Colonic mucosa (tissue), 4 donors: ENCODE results near the gene KIF1A. TPM values are rescaled to one million over a fixed set of nuclear protein-coding genes. Genes with fewer than 3 reads are reported as not detected.

ENCODE experiments used
- DNase-seq: peaks from one replicate; pipeline ENCODE4 v3.0.0-alpha.2; 2020
- H3K27ac ChIP-seq: fragments of 200-600 bp; one replicate; pipeline ENCODE4 v1.8.0; 2021
- H3K27me3 ChIP-seq: fragments of 200-600 bp; one replicate; pipeline ENCODE4 v1.8.0; 2021
- H3K36me3 ChIP-seq: fragments of 200-600 bp; one replicate; pipeline ENCODE4 v1.8.0; 2021
- H3K4me1 ChIP-seq: fragments of 200-600 bp; one replicate; pipeline ENCODE4 v1.8.0; 2021; ENCODE audit warnings: mild to moderate bottlenecking
- H3K4me3 ChIP-seq: fragments of 200-600 bp; one replicate; pipeline ENCODE4 v1.8.0; 2021
- H3K9ac ChIP-seq, 2 donors: one replicate each; pipeline ENCODE4 v1.7.0; 2013; ENCODE audit warnings: control low read depth in 2 of 2, low read depth in 2 of 2, low read length in 2 of 2
- H3K9me3 ChIP-seq: fragments of 200-600 bp; one replicate; pipeline ENCODE4 v1.8.0; 2021
- intact Hi-C: fragments of 100-400 bp; cut with DNase I; formaldehyde crosslinking; loops from one replicate; pipeline ENCODE4 v1.14.1; 2022
- total RNA-seq, 2 donors: library from RNA; stranded (reverse); fragmentation: NEBNext Ultra II Directional in 1 of 2; extraction: Animal tissue kit (Norgen Biotek cat#: 25700) in 1 of 2; gene quantifications; one replicate each; pipeline ENCODE4 v1.2.1, GENCODE V29; 2021
- TF ChIP-seq, protein P1 (sequence below): fragments of 200-600 bp; IDR thresholded peaks from one replicate; pipeline ENCODE4 v1.8.0; 2022; ENCODE audit warnings: antibody characterized with exemption, mild to moderate bottlenecking
- donor health status: healthy.
- donor health status: DM: no; HTN: no; CAD: no.
- donor health status: DM: no; HTN: no; CAD: no.

The KIF1A gene
- total RNA-seq, 2 donors from 2014 or later: 1.9 to 4.3 TPM

DNA sequence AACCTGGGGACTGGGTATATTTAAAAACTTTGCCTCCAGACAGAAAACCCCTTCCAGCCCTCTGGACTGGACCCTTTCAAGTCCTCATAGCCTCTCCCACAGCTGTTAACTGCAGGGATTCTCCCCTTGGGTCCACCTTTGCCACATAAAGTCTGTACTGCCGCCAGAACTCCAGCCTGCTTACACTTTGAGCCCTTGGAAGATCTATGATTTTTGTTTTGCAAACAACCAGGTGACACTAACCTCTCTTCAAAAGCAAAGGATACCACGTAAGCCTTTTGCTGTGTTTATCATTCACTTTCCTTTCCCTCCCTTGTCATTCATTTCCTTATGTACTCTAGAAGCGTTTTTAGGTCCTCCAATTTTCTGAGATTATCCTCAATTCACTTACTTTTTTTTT lies 44.5 kb upstream of the KIF1A start:
- TF ChIP-seq, protein P1, sequence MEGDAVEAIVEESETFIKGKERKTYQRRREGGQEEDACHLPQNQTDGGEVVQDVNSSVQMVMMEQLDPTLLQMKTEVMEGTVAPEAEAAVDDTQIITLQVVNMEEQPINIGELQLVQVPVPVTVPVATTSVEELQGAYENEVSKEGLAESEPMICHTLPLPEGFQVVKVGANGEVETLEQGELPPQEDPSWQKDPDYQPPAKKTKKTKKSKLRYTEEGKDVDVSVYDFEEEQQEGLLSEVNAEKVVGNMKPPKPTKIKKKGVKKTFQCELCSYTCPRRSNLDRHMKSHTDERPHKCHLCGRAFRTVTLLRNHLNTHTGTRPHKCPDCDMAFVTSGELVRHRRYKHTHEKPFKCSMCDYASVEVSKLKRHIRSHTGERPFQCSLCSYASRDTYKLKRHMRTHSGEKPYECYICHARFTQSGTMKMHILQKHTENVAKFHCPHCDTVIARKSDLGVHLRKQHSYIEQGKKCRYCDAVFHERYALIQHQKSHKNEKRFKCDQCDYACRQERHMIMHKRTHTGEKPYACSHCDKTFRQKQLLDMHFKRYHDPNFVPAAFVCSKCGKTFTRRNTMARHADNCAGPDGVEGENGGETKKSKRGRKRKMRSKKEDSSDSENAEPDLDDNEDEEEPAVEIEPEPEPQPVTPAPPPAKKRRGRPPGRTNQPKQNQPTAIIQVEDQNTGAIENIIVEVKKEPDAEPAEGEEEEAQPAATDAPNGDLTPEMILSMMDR: no peak
- DNase-seq: no peak
- Histone ChIP-seq H3K27me3 (no peaks in the 10 kb centered on the region), H3K4me3 (no peak overlapping the region), H3K9ac (no peak overlapping the region), H3K27ac (no peak overlapping the region), H3K4me1 (peaks cover 3% of the 10 kb centered on the region), H3K9me3 (no peaks in the 10 kb centered on the region), H3K36me3 (no peaks in the 10 kb centered on the region)
- intact Hi-C loops: no loop called here

DNA sequence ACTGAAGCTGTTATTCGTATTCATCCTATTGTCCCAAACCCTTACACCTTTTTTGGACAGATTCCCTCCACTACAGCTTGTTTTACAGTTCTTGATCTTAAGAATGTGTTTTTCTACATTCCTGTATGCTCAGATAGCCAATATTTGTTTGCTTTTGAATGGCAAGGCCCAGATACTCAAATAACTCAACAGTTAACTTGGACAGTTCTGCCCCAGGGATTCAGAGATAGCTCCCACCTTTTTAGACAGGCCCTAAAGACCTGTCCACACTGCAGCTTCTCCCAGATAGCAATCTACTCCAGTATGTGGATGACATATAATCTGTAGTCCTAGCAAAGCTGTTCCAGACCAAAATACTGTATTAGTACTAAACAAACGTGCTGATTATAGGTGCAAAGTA lies 41.5 kb upstream of the KIF1A start:
- no peaks in the 10 kb centered on the region for H3K36me3 ChIP-seq
- DNase-seq: no peak
- H3K9me3 ChIP-seq: no peaks in the 10 kb centered on the region
- intact Hi-C loops: no loop called here
- no peak overlapping the region for H3K4me3 ChIP-seq
- H3K27ac ChIP-seq: no peak overlapping the region
- TF ChIP-seq, protein P1: no peak
- no peak overlapping the region for H3K9ac ChIP-seq
- no peaks in the 10 kb centered on the region for H3K27me3 ChIP-seq
- no peaks in the 10 kb centered on the region for H3K4me1 ChIP-seq

DNA sequence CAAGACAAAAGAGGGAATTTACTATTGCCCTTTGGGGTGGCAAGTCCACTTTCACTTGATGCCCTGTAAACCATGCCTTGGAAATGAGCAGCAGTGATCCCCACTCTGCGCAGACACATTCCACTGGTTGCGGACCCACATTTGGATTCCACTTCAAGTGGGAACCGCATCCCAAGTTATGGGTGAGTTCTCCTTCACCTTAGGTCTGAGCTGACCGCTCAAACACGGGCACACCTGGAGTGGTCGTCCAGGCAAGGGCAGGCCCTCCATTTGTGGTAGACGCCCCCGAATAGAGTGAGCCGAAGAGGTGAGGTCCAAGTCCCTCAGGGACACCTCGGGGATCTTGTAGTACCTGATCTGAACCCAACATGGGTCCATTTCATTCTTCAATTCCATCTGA lies 38.9 kb upstream of the KIF1A start:
- Histone ChIP-seq H3K4me3 (no peak overlapping the region), H3K9ac (no peak overlapping the region), H3K27ac (no peak overlapping the region), H3K9me3 (no peaks in the 10 kb centered on the region), H3K4me1 (no peaks in the 10 kb centered on the region), H3K36me3 (no peaks in the 10 kb centered on the region), H3K27me3 (no peaks in the 10 kb centered on the region)
- TF ChIP-seq, protein P1: no peak
- intact Hi-C loops: no loop called here
- no peak for DNase-seq

DNA sequence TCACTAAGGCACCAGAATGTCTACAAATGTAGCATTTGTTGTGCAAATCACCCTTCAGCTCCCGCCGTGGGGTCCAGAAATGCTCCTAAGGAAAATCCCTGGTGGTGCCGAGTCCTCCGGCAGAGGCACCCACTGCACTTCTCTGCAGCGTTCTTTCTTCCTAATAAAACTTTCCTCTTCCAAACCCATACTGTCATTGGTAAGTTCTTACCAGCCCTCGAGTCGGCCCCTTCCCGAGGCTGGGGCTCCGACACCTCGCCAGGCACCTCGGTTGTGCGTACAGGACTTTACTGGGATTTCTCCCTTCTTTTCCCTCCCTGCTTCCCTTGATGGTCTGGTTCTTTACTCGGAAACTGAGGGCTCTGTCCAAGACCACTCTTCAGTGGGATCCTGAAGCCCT lies 38.3 kb upstream of the KIF1A start:
- H3K4me1 ChIP-seq: no peaks in the 10 kb centered on the region
- H3K9me3 ChIP-seq: no peaks in the 10 kb centered on the region
- no peak for DNase-seq
- no peak overlapping the region for H3K4me3 ChIP-seq
- no peak overlapping the region for H3K9ac ChIP-seq
- H3K27ac ChIP-seq: no peak overlapping the region
- H3K36me3 ChIP-seq: no peaks in the 10 kb centered on the region
- TF ChIP-seq, protein P1: no peak
- no peaks in the 10 kb centered on the region for H3K27me3 ChIP-seq
- intact Hi-C loops: no loop called here

DNA sequence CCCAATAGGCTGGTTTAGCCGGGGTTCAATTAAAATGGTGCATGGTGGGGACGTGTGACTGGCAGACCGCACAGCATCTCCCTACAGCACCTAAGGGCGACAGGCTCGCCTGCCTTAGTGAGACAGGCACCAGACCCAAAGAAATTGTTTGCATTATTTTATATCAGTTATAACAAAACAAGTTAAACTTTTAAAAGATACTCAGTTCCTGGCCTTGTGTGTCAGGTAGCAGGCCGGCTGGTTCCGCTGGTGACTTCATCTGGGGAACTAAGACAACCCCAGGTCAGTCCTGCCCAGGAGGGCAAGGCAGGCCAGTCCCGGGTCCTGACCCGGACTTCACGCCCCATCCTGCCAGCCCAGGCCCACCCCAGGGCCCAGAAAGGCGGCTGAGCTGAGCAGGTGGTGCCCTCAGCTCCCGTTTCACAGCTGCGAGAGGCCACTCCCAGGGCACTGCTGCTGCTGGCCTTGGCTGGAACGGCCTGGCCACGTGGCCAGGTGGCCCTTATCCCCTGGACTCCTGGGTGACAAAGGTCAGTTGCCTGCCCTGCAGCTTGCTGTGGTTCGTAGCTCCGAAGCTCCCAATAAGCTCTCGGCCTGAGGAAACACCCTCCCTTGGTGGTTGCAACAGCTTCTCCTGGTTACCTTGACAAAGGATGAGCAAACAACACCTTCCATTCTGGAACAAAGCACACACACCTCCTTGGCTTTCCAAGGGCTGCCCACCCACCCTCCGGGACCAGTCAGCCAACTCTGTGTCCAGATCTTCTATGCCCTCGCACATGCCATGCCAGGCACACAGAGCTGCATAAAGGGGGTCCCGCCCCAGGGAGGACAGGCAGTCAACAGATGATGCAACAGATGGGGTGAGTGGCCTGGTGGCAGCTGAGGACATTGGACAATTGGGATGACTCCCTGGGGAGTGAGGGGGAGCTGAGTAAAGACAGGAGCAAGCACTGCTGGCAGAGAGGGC lies 37.3 kb upstream of the KIF1A start:
- no peaks in the 10 kb centered on the region for H3K27me3 ChIP-seq
- no peak overlapping the region for H3K27ac ChIP-seq
- peak; percentile 53 for DNase-seq
- H3K9me3 ChIP-seq: no peaks in the 10 kb centered on the region
- no peak overlapping the region for H3K9ac ChIP-seq
- no peaks in the 10 kb centered on the region for H3K4me1 ChIP-seq
- no peaks in the 10 kb centered on the region for H3K36me3 ChIP-seq
- TF ChIP-seq, protein P1: no peak
- no peak overlapping the region for H3K4me3 ChIP-seq
- intact Hi-C loops: no loop called here
